Middle frontal gyrus (tissue), 1 donor: Measurements from ENCODE around the gene CDH13.
A peak's percentile ranks its signal among the peaks of the same experiment; 100 is the strongest.

Source experiments
- DNase-seq: peaks from one replicate; pipeline ENCODE4 v3.0.0-alpha.2; 2015; ENCODE audit warnings: low spot score; ENCODE audit errors: extremely low spot score

CDH13 gene

GRCh38 chr16:83629836-83630235, 1003.1 kb downstream of the CDH13 start:
- no peak for DNase-seq

DNA sequence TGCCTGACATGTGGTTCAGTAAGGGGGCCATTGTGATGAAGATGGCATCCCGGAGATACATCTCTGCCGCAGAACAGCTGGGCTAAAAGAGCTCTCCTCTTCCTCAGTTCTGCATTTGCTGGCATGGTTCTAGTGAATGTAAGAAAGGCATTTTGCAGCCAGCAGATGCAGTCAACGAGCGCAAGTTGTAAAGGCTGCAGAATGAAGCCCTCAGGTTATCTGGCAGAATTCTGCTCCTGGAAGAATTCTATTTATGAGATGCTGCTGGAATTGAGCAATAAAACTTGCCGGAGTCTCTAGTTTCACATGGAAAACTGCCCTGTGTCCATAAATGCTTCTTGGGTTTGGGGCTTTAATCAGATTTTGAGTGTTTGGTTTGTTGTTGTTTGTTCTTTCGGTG, 1004.2 kb downstream of the CDH13 start:
- no peak for DNase-seq

DNA sequence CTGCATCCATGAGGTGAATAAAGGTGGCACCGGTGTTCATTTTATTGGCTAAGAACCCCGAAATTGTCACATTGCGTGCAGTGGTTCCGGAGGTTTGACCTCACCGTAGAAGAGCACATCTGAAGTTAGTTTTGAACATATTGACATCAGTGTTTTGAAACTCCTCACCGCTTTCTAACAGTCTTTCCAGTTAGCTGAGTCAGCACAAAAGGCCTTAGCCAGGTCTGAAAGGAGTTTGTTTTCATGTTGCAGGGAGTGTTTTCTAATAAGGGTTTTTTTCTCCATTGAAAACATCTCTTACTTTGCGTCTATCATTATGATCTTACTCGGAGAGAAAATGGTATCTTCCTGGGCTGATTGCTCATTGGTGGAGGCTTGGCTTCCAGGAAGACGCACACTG, 1006.5 kb downstream of the CDH13 start:
- DNase-seq: no peak

DNA sequence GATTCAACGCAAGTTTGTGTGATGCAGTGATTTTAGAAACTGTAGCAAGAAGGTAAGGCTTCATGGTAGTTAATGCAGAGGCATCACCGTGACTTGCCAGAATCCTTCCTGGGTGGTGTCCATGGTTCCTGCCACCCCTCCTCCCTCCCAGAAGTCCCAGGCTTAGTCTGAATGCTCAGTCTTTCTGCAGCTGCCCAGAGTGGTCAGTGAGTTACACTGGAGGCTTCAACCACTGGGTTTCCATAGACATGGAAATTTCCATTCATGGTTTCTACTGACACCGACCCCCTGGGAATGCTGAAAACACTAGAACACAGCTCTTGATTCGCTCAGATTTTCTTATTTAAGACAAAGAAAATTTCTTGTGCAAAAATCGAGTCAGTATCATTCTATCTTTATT, 1021.6 kb downstream of the CDH13 start:
- no peak for DNase-seq

DNA sequence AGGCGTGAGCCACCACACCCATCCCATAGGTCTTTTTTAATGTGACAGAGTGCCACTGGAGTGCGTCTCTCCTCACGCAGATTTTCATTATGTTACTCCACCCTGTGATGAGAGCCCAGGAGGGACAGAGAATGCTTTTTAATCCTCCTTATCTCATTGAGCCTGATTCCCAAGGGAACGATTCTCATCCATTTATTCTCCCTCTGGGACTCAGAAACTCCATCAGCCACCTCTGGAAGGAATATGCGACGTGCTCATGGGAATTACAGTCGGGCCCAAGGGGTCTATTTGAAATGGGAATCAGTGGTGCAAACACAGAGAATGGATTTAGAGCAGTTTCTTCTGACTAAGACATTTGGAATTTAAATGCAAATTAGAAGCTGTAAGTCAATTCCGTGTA, 1025.1 kb downstream of the CDH13 start:
- no peak for DNase-seq

- DNase-seq: no peak
Measured at GRCh38 chr16:83652943-83653342, 1026.2 kb downstream of the CDH13 start.

- no peak for DNase-seq
Measured at GRCh38 chr16:83653785-83654184, 1027.0 kb downstream of the CDH13 start.

GRCh38 chr16:83660282-83660681, 1033.5 kb downstream of the CDH13 start:
- no peak for DNase-seq

DNA sequence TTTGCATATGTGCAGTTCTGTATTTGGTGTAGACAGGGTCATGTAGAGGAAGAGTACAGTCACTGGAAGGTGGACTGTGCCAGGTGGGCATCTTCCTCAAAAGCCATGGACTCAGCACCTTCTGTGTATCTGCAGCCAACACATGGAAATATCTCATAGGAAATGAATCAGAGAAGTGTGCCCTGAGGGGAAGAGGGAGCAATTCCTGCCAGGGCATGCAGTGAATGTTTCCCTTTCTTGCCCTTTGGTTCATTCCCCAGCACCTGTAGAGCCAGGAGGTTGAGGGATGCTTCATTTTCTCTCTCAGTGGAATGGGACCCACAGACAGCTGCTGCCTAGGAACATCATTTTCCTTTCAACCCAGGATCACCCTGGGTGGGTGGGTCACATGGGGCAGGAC, 1034.9 kb downstream of the CDH13 start:
- no peak for DNase-seq

- no peak for DNase-seq
Measured at GRCh38 chr16:83666449-83666848, 1039.7 kb downstream of the CDH13 start.

GRCh38 chr16:83669456-83669855, 1042.7 kb downstream of the CDH13 start:
- DNase-seq: no peak

- DNase-seq: no peak
Measured at GRCh38 chr16:83674931-83675535, 1048.3 kb downstream of the CDH13 start.

GRCh38 chr16:83676086-83676485, 1049.3 kb downstream of the CDH13 start:
- no peak for DNase-seq

- no peak for DNase-seq
Measured at GRCh38 chr16:83680980-83681379, 1054.2 kb downstream of the CDH13 start.

DNA sequence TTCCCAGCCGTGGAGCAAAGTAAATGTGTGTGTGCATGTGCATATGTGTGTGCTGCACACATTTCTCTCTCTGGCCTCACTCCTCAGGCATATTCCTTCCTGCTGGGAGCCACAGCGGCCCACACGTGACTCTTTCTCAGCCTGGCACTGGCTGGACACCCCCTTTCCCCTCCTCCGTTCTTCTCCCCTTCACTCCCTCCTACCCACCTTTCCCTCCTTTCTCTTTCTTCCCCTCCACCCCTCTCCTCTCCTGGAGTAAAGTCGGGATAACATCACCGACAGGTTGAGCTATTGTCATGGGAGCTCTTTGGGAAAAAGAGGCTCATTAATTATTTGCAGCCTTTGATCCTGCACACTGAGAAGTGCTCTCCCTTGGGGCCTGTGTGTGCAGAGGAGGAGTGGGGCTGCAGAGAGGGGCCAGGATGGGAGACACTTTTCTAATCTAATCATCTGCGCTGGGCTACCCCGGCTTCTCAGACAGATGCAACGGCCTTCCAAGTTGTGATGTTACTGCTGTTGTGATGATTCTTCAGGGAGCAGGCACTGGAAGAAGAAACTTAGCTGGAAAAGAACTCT, 1054.7 kb downstream of the CDH13 start:
- no peak for DNase-seq

GRCh38 chr16:83682116-83682867, 1055.5 kb downstream of the CDH13 start:
- DNase-seq: no peak

- no peak for DNase-seq
Measured at GRCh38 chr16:83682868-83683235, 1056.1 kb downstream of the CDH13 start.

- DNase-seq: no peak
Measured at GRCh38 chr16:83685615-83686165, 1058.9 kb downstream of the CDH13 start.

- no peak for DNase-seq
Measured at GRCh38 chr16:83686726-83687125, 1060.0 kb downstream of the CDH13 start.

GRCh38 chr16:83689385-83689831, 1062.6 kb downstream of the CDH13 start:
- peak; percentile 8 for DNase-seq

GRCh38 chr16:83692224-83692623, 1065.5 kb downstream of the CDH13 start:
- DNase-seq: no peak

- DNase-seq: no peak
Measured at GRCh38 chr16:83698964-83699363, 1072.2 kb downstream of the CDH13 start.
